Measurements from ENCODE around the gene KANSL1. TPM values are rescaled to one million over a fixed set of nuclear protein-coding genes. Genes with fewer than 3 reads are reported as not detected.

KANSL1 gene
- polyA plus RNA-seq, 1 of the 3 experiments (the other 2 are of a cell fraction) = 10.0 TPM

GRCh38 chr17:46038937-46039336 is 154.3 kb downstream of the KANSL1 start:
- no peaks in the 10 kb centered on the region for H3F3A ChIP-seq (replicated peaks; ENCODE audit: insufficient read depth)
- H2AFZ ChIP-seq (ENCODE audit: low read depth) = no peak overlapping the region
- H3K9ac ChIP-seq = no peak overlapping the region
- H3K27ac ChIP-seq (ENCODE audit: low read depth in 2 of 2, low read length in 1 of 2) = 0 out of 4 replicates have a peak overlapping the region, but pooled peaks of 1 of the 2 experiments have one; percentile 1
- ChIA-PET POLR2A (interaction anchor here (2.0 kb wide), 1 partner anchor 11 kb away, joined by 4 read pairs; no protein-coding TSS in a partner anchor), CTCF (interaction anchor here (1.0 to 3.6 kb wide), 8 partner anchors 13 to 160 kb away, joined by 3 to 21 read pairs (median 6); partner anchors contain the start of gene KANSL1)
- H3K79me2 ChIP-seq (ENCODE audit: insufficient read depth) = peaks cover 35% of the 10 kb centered on the region
- no peak overlapping the region for H3K4me3 ChIP-seq (ENCODE audit: low read depth in 2 of 2, low read length in 1 of 2)
- no peaks in the 10 kb centered on the region for H3K9me3 ChIP-seq
- no peaks in the 10 kb centered on the region for H3K27me3 ChIP-seq (ENCODE audit: insufficient read depth)
- H4K20me1 ChIP-seq (ENCODE audit: insufficient read depth) = 0 out of 2 replicates have a peak, but pooled peaks cover 2% of the 10 kb centered on the region
- H3K36me3 ChIP-seq (replicated peaks in 1 of 2; ENCODE audit: control insufficient read depth in 1 of 2, insufficient read depth in 2 of 2, low read length in 1 of 2) = peaks cover 94% of the 10 kb centered on the region in 2 experiments
- 97% methylated on average over 12 of the region's 12 CpGs for WGBS (ENCODE audit: low lambda C conversion rate)
- TF ChIP-seq SIN3A (IDR thresholded peaks at IDR 0.05; ENCODE audit: borderline replicate concordance, low read depth, low read length) (no peak), RXRA (IDR thresholded peaks at IDR 0.05; ENCODE audit: borderline replicate concordance, low read depth) (no peak), POLR2AphosphoS5 (IDR thresholded peaks at IDR 0.05; ENCODE audit: low read depth, low read length) (no peak), JUND (IDR thresholded peaks at IDR 0.05) (no peak), TEAD4 (IDR thresholded peaks at IDR 0.05; ENCODE audit: borderline replicate concordance, insufficient read depth) (no peak), MEF2A (IDR thresholded peaks at IDR 0.05; ENCODE audit: borderline replicate concordance, low read depth) (no peak), RAD21 (IDR thresholded peaks at IDR 0.05; ENCODE audit: low read length) (no peak), PBX3 (IDR thresholded peaks at IDR 0.05) (no peak), TAF1 (IDR thresholded peaks at IDR 0.05; ENCODE audit: borderline replicate concordance, low read depth, low read length) (no peak), USF1 (IDR thresholded peaks at IDR 0.05; ENCODE audit: borderline replicate concordance, low read depth) (no peak), NRF1 (IDR thresholded peaks at IDR 0.05; ENCODE audit: low read depth, low read length) (no peak), YY1 (IDR thresholded peaks at IDR 0.05; ENCODE audit: low read depth) (no peak), EP300 (IDR thresholded peaks at IDR 0.05; ENCODE audit: borderline replicate concordance in 1 of 2, low read depth in 1 of 2, low read length in 1 of 2) (no peak), SMC3 (IDR thresholded peaks at IDR 0.05; ENCODE audit: low read depth, low read length) (no peak)
- TF ChIP-seq, protein P1, sequence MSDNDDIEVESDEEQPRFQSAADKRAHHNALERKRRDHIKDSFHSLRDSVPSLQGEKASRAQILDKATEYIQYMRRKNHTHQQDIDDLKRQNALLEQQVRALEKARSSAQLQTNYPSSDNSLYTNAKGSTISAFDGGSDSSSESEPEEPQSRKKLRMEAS (IDR thresholded peaks at IDR 0.05; ENCODE audit: low read depth) = no peak
- peaks cover under 1 to 23% of the 10 kb centered on the region in 2 experiments; a peak in 3 of 4 replicates for H3K4me1 ChIP-seq (ENCODE audit: control insufficient read depth in 1 of 2, insufficient read depth in 2 of 2, low read depth in 1 of 2, low read length in 1 of 2)
- no peak for DNase-seq
- H3K4me2 ChIP-seq = no peak overlapping the region
- no peaks in the 10 kb centered on the region for H3K9me2 ChIP-seq

- Histone ChIP-seq H2AFZ (ENCODE audit: low read depth) (no peak overlapping the region), H3K27me3 (ENCODE audit: insufficient read depth) (no peaks in the 10 kb centered on the region), H3K4me1 (ENCODE audit: control insufficient read depth in 1 of 2, insufficient read depth in 2 of 2, low read depth in 1 of 2, low read length in 1 of 2) (peaks cover 0 to 23% of the 10 kb centered on the region in 2 experiments; a peak in 2 of 4 replicates), H3K79me2 (ENCODE audit: insufficient read depth) (peaks cover 32% of the 10 kb centered on the region), H3K27ac (ENCODE audit: low read depth in 2 of 2, low read length in 1 of 2) (peak overlapping the region in 1 of 2 experiments; percentile 41; a peak in 2 of 4 replicates), H3F3A (replicated peaks; ENCODE audit: insufficient read depth) (no peaks in the 10 kb centered on the region), H3K4me3 (ENCODE audit: low read depth in 2 of 2, low read length in 1 of 2) (no peak overlapping the region), H4K20me1 (ENCODE audit: insufficient read depth) (no peaks in the 10 kb centered on the region), H3K9me3 (no peaks in the 10 kb centered on the region), H3K9ac (no peak overlapping the region), H3K4me2 (no peak overlapping the region), H3K36me3 (replicated peaks in 1 of 2; ENCODE audit: control insufficient read depth in 1 of 2, insufficient read depth in 2 of 2, low read length in 1 of 2) (peaks cover 94% of the 10 kb centered on the region in 2 experiments), H3K9me2 (no peaks in the 10 kb centered on the region)
- DNase-seq = no peak
- POLR2A ChIA-PET = interaction anchor here (2.0 kb wide), 1 partner anchor 11 kb away, joined by 4 read pairs; no protein-coding TSS in a partner anchor
- TF ChIP-seq RXRA (IDR thresholded peaks at IDR 0.05; ENCODE audit: borderline replicate concordance, low read depth) = no peak
- TF ChIP-seq, protein P2, sequence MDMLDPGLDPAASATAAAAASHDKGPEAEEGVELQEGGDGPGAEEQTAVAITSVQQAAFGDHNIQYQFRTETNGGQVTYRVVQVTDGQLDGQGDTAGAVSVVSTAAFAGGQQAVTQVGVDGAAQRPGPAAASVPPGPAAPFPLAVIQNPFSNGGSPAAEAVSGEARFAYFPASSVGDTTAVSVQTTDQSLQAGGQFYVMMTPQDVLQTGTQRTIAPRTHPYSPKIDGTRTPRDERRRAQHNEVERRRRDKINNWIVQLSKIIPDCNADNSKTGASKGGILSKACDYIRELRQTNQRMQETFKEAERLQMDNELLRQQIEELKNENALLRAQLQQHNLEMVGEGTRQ (IDR thresholded peaks at IDR 0.05; ENCODE audit: borderline replicate concordance, low read depth, low read length) = no peak
- TF ChIP-seq EP300 (IDR thresholded peaks at IDR 0.05; ENCODE audit: borderline replicate concordance in 1 of 2, low read depth in 1 of 2, low read length in 1 of 2) = no peak
- no peak for TF ChIP-seq SMC3 (IDR thresholded peaks at IDR 0.05; ENCODE audit: low read depth, low read length)
- no peak for TF ChIP-seq YY1 (IDR thresholded peaks at IDR 0.05; ENCODE audit: low read depth)
- TF ChIP-seq EZH2phosphoT487 (IDR thresholded peaks at IDR 0.05; ENCODE audit: borderline replicate concordance, low read depth) = no peak
- TF ChIP-seq RAD21 (IDR thresholded peaks at IDR 0.05; ENCODE audit: low read length) = no peak
- TF ChIP-seq, protein P1 (IDR thresholded peaks at IDR 0.05; ENCODE audit: low read depth) = no peak
- no peak for TF ChIP-seq TAF1 (IDR thresholded peaks at IDR 0.05; ENCODE audit: borderline replicate concordance, low read depth, low read length)
- no peak for TF ChIP-seq SIN3A (IDR thresholded peaks at IDR 0.05; ENCODE audit: borderline replicate concordance, low read depth, low read length)
- no peak for TF ChIP-seq PBX3 (IDR thresholded peaks at IDR 0.05)
- TF ChIP-seq GABPA (IDR thresholded peaks at IDR 0.05; ENCODE audit: low read depth) = no peak
- TF ChIP-seq NRF1 (IDR thresholded peaks at IDR 0.05; ENCODE audit: low read depth, low read length) = no peak
- TF ChIP-seq FOXJ3 (CRISPR knock-in tag; IDR thresholded peaks at IDR 0.05) = no peak
- TF ChIP-seq CHD2 (IDR thresholded peaks at IDR 0.05; ENCODE audit: low read length, partially characterized antibody) = no peak
- no peak for TF ChIP-seq RFX5 (IDR thresholded peaks at IDR 0.05; ENCODE audit: low read length)
- CTCF ChIA-PET = interaction anchor here (0.9 to 3.6 kb wide), 13 partner anchors 9 to 248 kb away, joined by 3 to 21 read pairs (median 4); partner anchors contain the start of gene KANSL1
- over 99% methylated on average over 6 of the region's 6 CpGs for WGBS (ENCODE audit: low lambda C conversion rate)
These were observed 154.8 kb downstream of the KANSL1 start for GRCh38 chr17:46038414-46038813.
